ENCODE results near the gene BCL2L13. TPM values are rescaled to one million over a fixed set of nuclear protein-coding genes. Genes with fewer than 3 reads are reported as not detected.
A peak's percentile ranks its signal among the peaks of the same experiment; 100 is the strongest.
"Not testable (repeated sequence)": the region's sequence is repeated elsewhere in the genome, so short reads cannot be mapped to it uniquely, and the experiment has no call there.

Gene BCL2L13
- total RNA-seq, 2 donors from 2014 or later, result 64.7 to 67.9 TPM

DNA sequence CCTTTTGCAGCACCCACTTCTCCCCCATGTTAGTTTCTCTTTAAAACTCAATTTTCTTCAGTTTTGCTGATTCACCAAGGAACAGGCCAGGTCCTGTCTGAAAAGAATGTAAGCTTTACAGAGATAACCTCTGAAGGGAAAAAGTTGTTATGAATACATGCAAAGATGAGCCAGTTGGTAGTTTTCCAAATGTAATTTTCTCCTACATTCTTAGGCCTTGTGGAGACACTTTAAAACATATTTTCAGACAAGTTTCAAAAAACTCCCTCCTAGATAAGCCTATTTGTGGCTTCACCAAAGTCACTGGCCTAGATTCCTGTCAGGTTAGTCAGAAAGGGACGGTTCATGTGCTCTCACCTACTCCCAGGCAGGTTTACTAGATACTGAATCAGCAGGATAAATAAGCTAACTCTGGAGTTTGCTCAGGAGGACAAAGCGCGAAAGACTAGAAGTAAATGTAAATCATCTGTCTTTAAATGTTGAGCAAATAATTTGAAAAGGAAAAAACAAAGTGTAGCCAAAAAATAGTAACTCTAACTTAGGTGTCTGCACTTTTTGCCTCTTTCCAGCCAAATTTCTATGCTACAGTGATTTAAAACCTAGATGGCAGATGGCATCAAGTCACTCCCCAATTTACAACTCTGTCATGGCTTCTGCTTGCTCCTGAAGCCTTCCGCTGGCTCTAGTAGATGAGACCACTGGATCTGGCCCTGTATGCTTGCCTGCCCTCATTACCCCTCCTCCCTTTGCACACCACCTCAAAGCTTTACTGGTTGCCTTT is 5.2 kb upstream of the BCL2L13 start:
- DNase-seq (ENCODE audit: low spot score), result peak; percentile 67
- 32% methylated on average over 4 of the region's 4 CpGs for whole genome bisulfite sequencing
- no peaks in the 10 kb centered on the region for H3K9me3 ChIP-seq
- no peak overlapping the region for H3K4me3 ChIP-seq
- intact Hi-C loops (cut with DNase I), result no loop called here
- H3K4me1 ChIP-seq (replicated peaks), result no peaks in the 10 kb centered on the region
- peak overlapping the region; percentile 26 to 57 for H3K27ac ChIP-seq
- TF ChIP-seq, protein P1, sequence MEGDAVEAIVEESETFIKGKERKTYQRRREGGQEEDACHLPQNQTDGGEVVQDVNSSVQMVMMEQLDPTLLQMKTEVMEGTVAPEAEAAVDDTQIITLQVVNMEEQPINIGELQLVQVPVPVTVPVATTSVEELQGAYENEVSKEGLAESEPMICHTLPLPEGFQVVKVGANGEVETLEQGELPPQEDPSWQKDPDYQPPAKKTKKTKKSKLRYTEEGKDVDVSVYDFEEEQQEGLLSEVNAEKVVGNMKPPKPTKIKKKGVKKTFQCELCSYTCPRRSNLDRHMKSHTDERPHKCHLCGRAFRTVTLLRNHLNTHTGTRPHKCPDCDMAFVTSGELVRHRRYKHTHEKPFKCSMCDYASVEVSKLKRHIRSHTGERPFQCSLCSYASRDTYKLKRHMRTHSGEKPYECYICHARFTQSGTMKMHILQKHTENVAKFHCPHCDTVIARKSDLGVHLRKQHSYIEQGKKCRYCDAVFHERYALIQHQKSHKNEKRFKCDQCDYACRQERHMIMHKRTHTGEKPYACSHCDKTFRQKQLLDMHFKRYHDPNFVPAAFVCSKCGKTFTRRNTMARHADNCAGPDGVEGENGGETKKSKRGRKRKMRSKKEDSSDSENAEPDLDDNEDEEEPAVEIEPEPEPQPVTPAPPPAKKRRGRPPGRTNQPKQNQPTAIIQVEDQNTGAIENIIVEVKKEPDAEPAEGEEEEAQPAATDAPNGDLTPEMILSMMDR (IDR thresholded peaks at IDR 0.05), result no peak
- TF ChIP-seq POLR2AphosphoS5 (IDR thresholded peaks at IDR 0.05), result peak; percentile 89
- TF ChIP-seq POLR2A (IDR thresholded peaks at IDR 0.05), result no peak
- H3K27me3 ChIP-seq (replicated peaks; ENCODE audit: insufficient read depth), result no peaks in the 10 kb centered on the region
- H3K36me3 ChIP-seq, result no peaks in the 10 kb centered on the region

DNA sequence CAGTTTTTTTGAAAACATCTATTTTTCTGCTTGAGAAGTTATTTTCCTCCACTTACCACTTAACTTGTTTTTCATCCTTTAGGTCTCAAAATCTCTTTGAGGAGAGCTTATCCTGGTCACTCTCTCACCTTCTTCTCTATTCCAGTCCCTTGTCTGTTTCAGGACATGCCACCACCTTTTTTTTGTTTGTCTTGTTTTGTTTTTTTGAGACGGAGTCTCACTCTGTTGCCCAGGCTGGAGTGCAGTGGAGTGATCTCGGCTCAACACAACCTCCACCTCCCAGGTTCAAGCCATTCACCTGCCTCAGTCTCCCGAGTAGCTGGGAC is 4.6 kb upstream of the BCL2L13 start:
- no peaks in the 10 kb centered on the region for H3K9me3 ChIP-seq
- TF ChIP-seq POLR2A (IDR thresholded peaks at IDR 0.05), result no peak
- no peak for TF ChIP-seq POLR2AphosphoS5 (IDR thresholded peaks at IDR 0.05)
- TF ChIP-seq, protein P1 (IDR thresholded peaks at IDR 0.05), result no peak
- no peaks in the 10 kb centered on the region for H3K4me1 ChIP-seq (replicated peaks)
- no peaks in the 10 kb centered on the region for H3K27me3 ChIP-seq (replicated peaks; ENCODE audit: insufficient read depth)
- no peak overlapping the region for H3K4me3 ChIP-seq
- H3K27ac ChIP-seq, result peak overlapping the region; percentile 26 to 57
- intact Hi-C loops (cut with DNase I), result no loop called here
- no peaks in the 10 kb centered on the region for H3K36me3 ChIP-seq
- DNase-seq (ENCODE audit: low spot score), result no peak
- 82% methylated on average over 3 of the region's 3 CpGs for WGBS

DNA sequence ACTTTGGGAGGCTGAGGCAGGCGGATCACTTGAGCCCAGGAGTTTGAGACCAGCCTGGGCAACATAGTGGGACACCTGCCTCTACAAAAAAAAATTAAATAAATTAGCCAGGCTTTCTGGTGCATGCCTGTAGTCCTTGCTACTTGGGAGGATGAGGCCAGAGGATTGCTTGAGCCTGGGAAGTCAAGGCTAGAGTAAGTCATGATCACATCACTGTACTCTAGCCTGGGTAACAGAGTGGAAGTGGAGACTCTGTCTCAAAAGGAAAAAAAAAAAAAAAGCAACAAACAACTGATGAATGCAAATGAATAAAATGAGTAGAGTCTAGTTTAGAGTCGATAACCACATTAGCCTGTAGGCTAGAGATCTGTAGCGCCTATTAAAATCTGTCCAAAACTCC is 3.9 kb upstream of the BCL2L13 start:
- H3K36me3 ChIP-seq, result no peaks in the 10 kb centered on the region
- intact Hi-C loops (cut with DNase I), result no loop called here
- H3K27ac ChIP-seq, result no peak overlapping the region
- TF ChIP-seq POLR2AphosphoS5 (IDR thresholded peaks at IDR 0.05) (no peak), POLR2A (IDR thresholded peaks at IDR 0.05) (no peak)
- TF ChIP-seq, protein P1 (IDR thresholded peaks at IDR 0.05), result no peak
- H3K4me3 ChIP-seq, result no peak overlapping the region
- no peaks in the 10 kb centered on the region for H3K27me3 ChIP-seq (replicated peaks; ENCODE audit: insufficient read depth)
- peaks cover under 1% of the 10 kb centered on the region for H3K4me1 ChIP-seq (replicated peaks)
- 86% methylated on average over 3 of the region's 3 CpGs for WGBS
- H3K9me3 ChIP-seq, result no peaks in the 10 kb centered on the region
- no peak for DNase-seq (ENCODE audit: low spot score)

DNA sequence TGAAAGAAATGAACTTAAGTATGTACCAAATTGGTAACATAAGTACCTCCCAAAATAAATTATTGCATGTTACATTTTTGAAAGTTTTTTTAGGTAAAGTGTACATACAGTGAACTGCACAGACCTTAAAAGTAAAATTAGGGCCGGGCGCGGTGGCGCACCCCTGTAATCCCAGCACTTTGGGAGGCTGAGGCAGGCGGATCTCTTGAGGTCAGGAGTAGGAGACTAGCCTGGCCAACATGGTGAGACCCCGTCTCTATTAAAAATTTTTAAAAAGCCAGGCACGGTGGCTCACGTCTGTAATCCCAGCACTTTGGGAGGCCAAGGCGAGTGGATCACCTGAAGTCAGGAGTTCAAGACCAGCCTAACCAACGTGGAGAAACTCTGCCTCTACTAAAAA is 1.7 kb upstream of the BCL2L13 start:
- H3K27ac ChIP-seq; H3K27me3 ChIP-seq (replicated peaks; ENCODE audit: insufficient read depth); intact Hi-C loops (cut with DNase I); DNase-seq (ENCODE audit: low spot score); H3K4me3 ChIP-seq; H3K9me3 ChIP-seq; H3K4me1 ChIP-seq (replicated peaks); H3K36me3 ChIP-seq: not testable (repeated sequence)
- 83% methylated on average over 10 of the region's 10 CpGs for WGBS

DNA sequence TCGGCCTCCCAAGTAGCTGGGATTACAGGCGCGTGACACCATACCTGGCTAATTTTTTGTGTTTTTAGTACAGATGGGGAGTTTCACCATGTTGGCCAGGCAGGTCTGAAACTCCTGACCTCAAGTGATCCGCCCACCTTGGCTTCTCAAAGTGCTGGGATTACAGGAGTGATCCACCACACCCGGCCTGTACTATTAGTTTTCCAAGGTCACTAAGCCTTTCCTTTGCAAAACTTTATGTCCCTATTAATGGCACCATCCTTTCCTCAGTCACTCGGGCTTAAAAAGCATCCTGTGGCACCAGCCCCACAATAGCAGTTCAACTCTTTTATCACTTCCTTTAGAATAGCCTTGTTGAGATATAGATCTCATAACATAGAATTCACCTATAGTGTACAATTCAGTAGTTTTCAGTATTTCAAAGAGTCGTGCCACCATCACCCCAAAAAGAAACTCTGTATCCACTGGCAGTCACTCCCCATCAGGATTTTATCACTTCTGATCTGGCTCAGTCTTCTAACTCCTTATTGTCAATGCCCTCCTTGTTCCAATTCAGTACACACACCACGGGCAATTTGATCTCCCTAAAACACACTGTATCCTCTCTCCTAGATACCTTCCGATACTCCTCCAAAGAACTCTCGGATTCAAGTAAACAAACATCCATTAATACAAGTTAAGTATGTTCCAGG is 921 bp upstream of the BCL2L13 start:
- Histone ChIP-seq H3K36me3 (no peaks in the 10 kb centered on the region), H3K27ac (peak overlapping the region; percentile 98 to 99), H3K4me1 (replicated peaks) (peaks cover 7% of the 10 kb centered on the region), H3K27me3 (replicated peaks; ENCODE audit: insufficient read depth) (no peaks in the 10 kb centered on the region), H3K9me3 (no peaks in the 10 kb centered on the region), H3K4me3 (peak overlapping the region; percentile 68 to 89)
- TF ChIP-seq POLR2AphosphoS5 (IDR thresholded peaks at IDR 0.05), result no peak
- TF ChIP-seq, protein P1 (IDR thresholded peaks at IDR 0.05), result no peak
- TF ChIP-seq POLR2A (IDR thresholded peaks at IDR 0.05), result no peak
- intact Hi-C loops (cut with DNase I), result loop anchor here (1.0 kb wide), 1 partner anchor 8 kb away; no protein-coding TSS in a partner anchor
- DNase-seq (ENCODE audit: low spot score), result no peak
- WGBS, result 46% methylated on average over 10 of the region's 10 CpGs
